SK-N-SH (cell line): ENCODE results near the gene TRIM62. TPM values are rescaled to one million over a fixed set of nuclear protein-coding genes. Genes with fewer than 3 reads are reported as not detected.

Source experiments
- CTCF ChIA-PET: fragments of 300-600, 350-600 bp; formaldehyde crosslinking; extraction: SDS; loops from one replicate; lab custom pipeline; 2021; lab: Yijun Ruan, JAX
- POLR2A ChIA-PET: fragments of 350-600 bp; sonication (Branson Sonifier 250); formaldehyde crosslinking; extraction: SDS; loops from one replicate; lab custom pipeline; 2020; ENCODE audit warnings: antibody characterized with exemption, inconsistent platforms; lab: Yijun Ruan, JAX
- DNase-seq: peaks from one replicate; pipeline ENCODE4 v3.0.0; 2012
- H2AFZ ChIP-seq: fragments of 200-600 bp; sonication (generic); 2 replicates; pipeline ENCODE4 v1.8.1; 2016; ENCODE audit warnings: antibody characterized with exemption, mild to moderate bottlenecking, low read depth
- H3F3A ChIP-seq: fragments of 200-600 bp; sonication (generic); replicated peaks from 2 replicates; pipeline ENCODE3; 2016; ENCODE audit warnings: antibody characterized with exemption, mild to moderate bottlenecking; ENCODE audit not compliant: insufficient read depth
- H3K27ac ChIP-seq, 2 experiments: fragments of 200-500 bp in 1 of 2; fragments of 200-600 bp in 1 of 2; sonication (Bioruptor generic) in 1 of 2; sonication (generic), shearing (Covaris generic) in 1 of 2; 2 replicates each; pipeline versions ENCODE4 v1.5.1 to v1.6.1; 2014 to 2016; ENCODE audit warnings: low read depth in 2 of 2, inconsistent platforms in 1 of 2, low read length in 1 of 2, mild to moderate bottlenecking in 1 of 2, mixed read lengths in 1 of 2
- H3K27me3 ChIP-seq: fragments of 200-600 bp; sonication (generic), shearing (Covaris generic); 2 replicates; pipeline ENCODE4 v1.6.1; 2016; ENCODE audit warnings: mixed run types; ENCODE audit not compliant: insufficient read depth
- H3K36me3 ChIP-seq, 2 experiments: fragments of 200-500 bp in 1 of 2; fragments of 200-600 bp in 1 of 2; sonication (Bioruptor generic) in 1 of 2; sonication (generic) in 1 of 2; replicated peaks in 1 of 2; 2 replicates each; pipeline versions ENCODE3 to v1.5.1; 2014 to 2016; ENCODE audit warnings: low read length in 1 of 2, mild to moderate bottlenecking in 1 of 2; ENCODE audit not compliant: insufficient read depth in 2 of 2, control insufficient read depth in 1 of 2
- H3K4me1 ChIP-seq, 2 experiments: fragments of 200-500 bp in 1 of 2; fragments of 200-600 bp in 1 of 2; sonication (Bioruptor generic) in 1 of 2; sonication (generic), shearing (Covaris generic) in 1 of 2; 2 replicates each; pipeline versions ENCODE4 v1.5.1 to v1.6.1; 2014 to 2016; ENCODE audit warnings: low read depth in 1 of 2, low read length in 1 of 2, mixed run types in 1 of 2; ENCODE audit not compliant: insufficient read depth in 2 of 2, control insufficient read depth in 1 of 2
- H3K4me2 ChIP-seq: fragments of 200-600 bp; sonication (generic), shearing (Covaris generic); 2 replicates; pipeline ENCODE4 v1.6.1; 2017; ENCODE audit warnings: mixed run types
- H3K4me3 ChIP-seq, 2 experiments: fragments of 200-500 bp in 1 of 2; fragments of 200-600 bp in 1 of 2; sonication (Bioruptor generic) in 1 of 2; sonication (generic), shearing (Covaris generic) in 1 of 2; 2 replicates each; pipeline versions ENCODE4 v1.5.1 to v1.8.1; 2014 to 2016; ENCODE audit warnings: low read depth in 2 of 2, inconsistent platforms in 1 of 2, low read length in 1 of 2, mild to moderate bottlenecking in 1 of 2, mixed read lengths in 1 of 2, moderate library complexity in 1 of 2
- H3K79me2 ChIP-seq: fragments of 200-600 bp; sonication (generic); 2 replicates; pipeline ENCODE4 v1.8.1; 2017; ENCODE audit warnings: mild to moderate bottlenecking; ENCODE audit not compliant: insufficient read depth
- H3K9ac ChIP-seq: fragments of 200-600 bp; sonication (generic); 2 replicates; pipeline ENCODE4 v1.6.1; 2017; ENCODE audit warnings: mixed run types
- H3K9me2 ChIP-seq: fragments of 200-600 bp; sonication (generic); 2 replicates; pipeline ENCODE4 v1.6.1; 2017; ENCODE audit warnings: mixed run types
- H3K9me3 ChIP-seq: fragments of 200-600 bp; sonication (generic); 2 replicates; pipeline ENCODE4 v1.6.1; 2017; ENCODE audit warnings: mixed run types, mild to moderate bottlenecking, moderate library complexity
- H4K20me1 ChIP-seq: fragments of 200-600 bp; sonication (generic); 2 replicates; pipeline ENCODE4 v1.6.1; 2017; ENCODE audit warnings: mild to moderate bottlenecking, mixed run types; ENCODE audit not compliant: insufficient read depth
- ELF1 ChIP-seq: IDR thresholded peaks from 2 replicates; pipeline ENCODE4 v1.4.0; 2012
- EZH2phosphoT487 ChIP-seq: fragments of 200-600 bp; sonication (generic); IDR thresholded peaks from 2 replicates; pipeline ENCODE4 v1.6.1; 2017; ENCODE audit warnings: low read depth, mixed run types, mild to moderate bottlenecking, antibody characterized with exemption, moderate library complexity, borderline replicate concordance
- FOSL2 ChIP-seq: IDR thresholded peaks from 2 replicates; pipeline ENCODE4 v1.4.0; 2012; ENCODE audit warnings: low read depth, mild to moderate bottlenecking, moderate library complexity, borderline replicate concordance
- FOXM1 ChIP-seq: IDR thresholded peaks from 2 replicates; pipeline ENCODE4 v1.4.0; 2012; ENCODE audit warnings: low read depth, mild to moderate bottlenecking
- MAX ChIP-seq: IDR thresholded peaks from 2 replicates; pipeline ENCODE4 v1.4.0; 2012; ENCODE audit warnings: low read depth
- NFIC ChIP-seq: IDR thresholded peaks from 2 replicates; pipeline ENCODE4 v1.4.0; 2012; ENCODE audit warnings: borderline replicate concordance
- NRF1 ChIP-seq: IDR thresholded peaks from 2 replicates; pipeline ENCODE4 v1.6.1; 2012; ENCODE audit warnings: low read depth, mild to moderate bottlenecking, low read length
- RAD21 ChIP-seq: IDR thresholded peaks from 2 replicates; pipeline ENCODE4 v1.6.1; 2012; ENCODE audit warnings: mild to moderate bottlenecking, low read length
- RCOR1 ChIP-seq: fragments of 150-350 bp; IDR thresholded peaks from 2 replicates; pipeline ENCODE4 v1.6.1; 2017; ENCODE audit warnings: antibody characterized with exemption, low read length
- REST ChIP-seq: IDR thresholded peaks from 2 replicates; pipeline ENCODE4 v1.6.1; 2012; ENCODE audit warnings: mild to moderate bottlenecking, low read depth, low read length, moderate library complexity
- RFX5 ChIP-seq: IDR thresholded peaks from 2 replicates; pipeline ENCODE4 v1.6.1; 2012; ENCODE audit warnings: mild to moderate bottlenecking, improper control_type of control experiment, low read length
- RXRA ChIP-seq: IDR thresholded peaks from 2 replicates; pipeline ENCODE4 v1.4.0; 2012; ENCODE audit warnings: low read depth, mild to moderate bottlenecking, borderline replicate concordance
- SIN3A ChIP-seq: IDR thresholded peaks from 2 replicates; pipeline ENCODE4 v1.6.1; 2012; ENCODE audit warnings: low read depth, mild to moderate bottlenecking, low read length, moderate library complexity, borderline replicate concordance
- TEAD4 ChIP-seq: IDR thresholded peaks from 2 replicates; pipeline ENCODE4 v1.4.0; 2012; ENCODE audit warnings: mild to moderate bottlenecking, borderline replicate concordance; ENCODE audit not compliant: insufficient read depth
- YY1 ChIP-seq: IDR thresholded peaks from 2 replicates; pipeline ENCODE4 v1.4.0; 2012; ENCODE audit warnings: low read depth, mild to moderate bottlenecking
- WGBS: methylation state at CpG from one replicate; pipeline ENCODE4 v1.1.6; 2017; ENCODE audit warnings: low lambda C conversion rate; 5-methylcytosine and 5-hydroxymethylcytosine counted together
- polyA plus RNA-seq, 3 experiments: library from polyadenylated mRNA; depleted of rRNA; stranded (reverse); fragments of >200 nt; gene quantifications; 2 replicates each; pipeline ENCODE4 v1.2.3, GENCODE V29; 2012
- TF ChIP-seq, protein P1 (sequence below): fragments of 150-350 bp; IDR thresholded peaks from 2 replicates; pipeline ENCODE4 v1.6.1; 2016; ENCODE audit warnings: mild to moderate bottlenecking, low read depth, low read length
- TF ChIP-seq, protein P2 (sequence below): IDR thresholded peaks from 2 replicates; pipeline ENCODE4; 2012
- TF ChIP-seq, protein P3 (sequence below): fragments of 150-350 bp; IDR thresholded peaks from 2 replicates; pipeline ENCODE4 v1.6.1; 2017; ENCODE audit warnings: antibody characterized with exemption, low read length, low read depth, borderline replicate concordance
- TF ChIP-seq, protein P4 (sequence below): IDR thresholded peaks from 2 replicates; pipeline ENCODE4 v1.4.0; 2012; ENCODE audit warnings: low read depth, borderline replicate concordance

Gene TRIM62
- polyA plus RNA-seq, 1 of the 3 experiments (the other 2 are of a cell fraction): 4.4 TPM

DNA sequence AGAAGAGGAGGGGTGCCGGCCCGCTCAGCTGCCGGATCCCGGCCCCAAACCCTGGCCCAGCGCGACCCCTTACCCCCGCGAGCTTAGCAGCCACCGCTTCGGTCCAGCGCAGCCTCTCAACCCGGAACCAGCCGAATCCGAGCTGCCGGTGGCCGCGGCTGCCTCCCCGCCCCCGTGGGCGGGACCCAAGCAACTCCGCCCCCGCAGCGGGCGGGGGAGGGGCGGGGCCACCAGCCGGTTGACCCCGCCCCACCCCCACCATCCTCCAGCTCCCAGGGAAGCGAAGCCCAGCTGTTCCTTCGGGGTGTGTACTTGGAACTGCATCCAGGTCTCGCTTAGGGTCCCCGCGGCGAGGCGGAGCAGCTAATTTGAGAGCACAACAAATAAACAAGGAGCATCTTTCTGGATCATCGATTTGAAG is at the start of gene TRIM62 (continued):
- TF ChIP-seq EZH2phosphoT487 (no peak), FOXM1 (no peak), TEAD4 (no peak), NRF1 (no peak), RAD21 (no peak), FOSL2 (no peak), SIN3A (no peak), RCOR1 (no peak)

DNA sequence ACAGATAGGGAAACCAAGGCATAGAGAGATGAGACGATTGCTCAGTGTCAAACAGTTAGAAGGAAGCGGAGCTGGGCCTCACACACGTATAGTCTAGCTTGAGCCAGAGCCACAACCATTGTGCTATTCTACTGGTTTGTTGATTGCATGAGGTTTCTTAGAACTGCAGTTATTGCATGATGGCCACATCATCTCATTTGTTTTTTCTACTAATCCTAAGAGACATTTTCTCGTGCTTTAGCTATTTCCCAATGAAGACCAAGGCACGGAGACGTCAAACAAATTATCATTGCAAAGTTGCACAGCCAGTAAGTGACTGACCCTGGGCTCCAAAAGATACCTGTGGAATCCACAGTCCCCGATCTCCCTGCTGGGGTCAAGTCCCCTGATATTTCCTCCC is 49.3 kb upstream of the TRIM62 start:
- Histone ChIP-seq H3K9me2 (no peaks in the 10 kb centered on the region), H3K27ac (no peak overlapping the region), H3K9me3 (no peaks in the 10 kb centered on the region), H3K79me2 (no peaks in the 10 kb centered on the region), H3K36me3 (no peaks in the 10 kb centered on the region), H3K27me3 (no peaks in the 10 kb centered on the region), H4K20me1 (no peaks in the 10 kb centered on the region), H2AFZ (no peak overlapping the region), H3K4me2 (no peak overlapping the region), H3K4me1 (peaks cover 0 to 3% of the 10 kb centered on the region in 2 experiments; a peak in 2 of 4 replicates), H3K9ac (no peak overlapping the region), H3K4me3 (no peak overlapping the region), H3F3A (no peaks in the 10 kb centered on the region)
- ChIA-PET POLR2A (no interaction called here), CTCF (no interaction called here)
- TF ChIP-seq, protein P1, sequence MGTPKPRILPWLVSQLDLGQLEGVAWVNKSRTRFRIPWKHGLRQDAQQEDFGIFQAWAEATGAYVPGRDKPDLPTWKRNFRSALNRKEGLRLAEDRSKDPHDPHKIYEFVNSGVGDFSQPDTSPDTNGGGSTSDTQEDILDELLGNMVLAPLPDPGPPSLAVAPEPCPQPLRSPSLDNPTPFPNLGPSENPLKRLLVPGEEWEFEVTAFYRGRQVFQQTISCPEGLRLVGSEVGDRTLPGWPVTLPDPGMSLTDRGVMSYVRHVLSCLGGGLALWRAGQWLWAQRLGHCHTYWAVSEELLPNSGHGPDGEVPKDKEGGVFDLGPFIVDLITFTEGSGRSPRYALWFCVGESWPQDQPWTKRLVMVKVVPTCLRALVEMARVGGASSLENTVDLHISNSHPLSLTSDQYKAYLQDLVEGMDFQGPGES: no peak
- TF ChIP-seq, protein P2, sequence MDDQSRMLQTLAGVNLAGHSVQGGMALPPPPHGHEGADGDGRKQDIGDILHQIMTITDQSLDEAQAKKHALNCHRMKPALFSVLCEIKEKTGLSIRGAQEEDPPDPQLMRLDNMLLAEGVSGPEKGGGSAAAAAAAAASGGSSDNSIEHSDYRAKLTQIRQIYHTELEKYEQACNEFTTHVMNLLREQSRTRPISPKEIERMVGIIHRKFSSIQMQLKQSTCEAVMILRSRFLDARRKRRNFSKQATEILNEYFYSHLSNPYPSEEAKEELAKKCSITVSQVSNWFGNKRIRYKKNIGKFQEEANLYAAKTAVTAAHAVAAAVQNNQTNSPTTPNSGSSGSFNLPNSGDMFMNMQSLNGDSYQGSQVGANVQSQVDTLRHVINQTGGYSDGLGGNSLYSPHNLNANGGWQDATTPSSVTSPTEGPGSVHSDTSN: no peak
- TF ChIP-seq RFX5 (no peak), SIN3A (no peak), RXRA (no peak), FOXM1 (no peak), EZH2phosphoT487 (no peak), REST (no peak), ELF1 (no peak), YY1 (no peak), NFIC (no peak), TEAD4 (no peak), NRF1 (no peak), MAX (no peak)
- TF ChIP-seq, protein P3, sequence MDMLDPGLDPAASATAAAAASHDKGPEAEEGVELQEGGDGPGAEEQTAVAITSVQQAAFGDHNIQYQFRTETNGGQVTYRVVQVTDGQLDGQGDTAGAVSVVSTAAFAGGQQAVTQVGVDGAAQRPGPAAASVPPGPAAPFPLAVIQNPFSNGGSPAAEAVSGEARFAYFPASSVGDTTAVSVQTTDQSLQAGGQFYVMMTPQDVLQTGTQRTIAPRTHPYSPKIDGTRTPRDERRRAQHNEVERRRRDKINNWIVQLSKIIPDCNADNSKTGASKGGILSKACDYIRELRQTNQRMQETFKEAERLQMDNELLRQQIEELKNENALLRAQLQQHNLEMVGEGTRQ: no peak
- TF ChIP-seq, protein P4, sequence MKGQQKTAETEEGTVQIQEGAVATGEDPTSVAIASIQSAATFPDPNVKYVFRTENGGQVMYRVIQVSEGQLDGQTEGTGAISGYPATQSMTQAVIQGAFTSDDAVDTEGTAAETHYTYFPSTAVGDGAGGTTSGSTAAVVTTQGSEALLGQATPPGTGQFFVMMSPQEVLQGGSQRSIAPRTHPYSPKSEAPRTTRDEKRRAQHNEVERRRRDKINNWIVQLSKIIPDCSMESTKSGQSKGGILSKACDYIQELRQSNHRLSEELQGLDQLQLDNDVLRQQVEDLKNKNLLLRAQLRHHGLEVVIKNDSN: no peak
- DNase-seq: no peak
- 56% methylated on average over 7 of the region's 7 CpGs for WGBS
